CD4-positive, alpha-beta T cell (primary cell): ENCODE data around the gene YRDC. TPM values are rescaled to one million over a fixed set of nuclear protein-coding genes. Genes with fewer than 3 reads are reported as not detected.

Experiments
- ATAC-seq: fragments of 200-7000 bp; cut with Tn5 transposase; one replicate; pipeline ENCODE4 v1.10.0; 2022; ENCODE audit warnings: mild to moderate bottlenecking; ENCODE audit not compliant: poor library complexity
- CTCF ChIA-PET: fragments of 350-600 bp; sonication (Branson Sonifier 250); formaldehyde crosslinking; loops from one replicate; lab custom pipeline; 2021; ENCODE audit warnings: antibody characterized with exemption, inconsistent platforms; lab: Charles Lee
- POLR2A ChIA-PET: fragments of 350-600 bp; sonication (Branson Sonifier 250); formaldehyde crosslinking; loops from one replicate; lab custom pipeline; 2021; ENCODE audit warnings: antibody characterized with exemption, inconsistent platforms; lab: Charles Lee
- DNase-seq, 14 experiments: peaks; one replicate each; pipeline ENCODE4 v3.0.0-alpha.2; 2013 to 2020; ENCODE audit warnings: mixed read lengths in 2 of 14
- H3K27ac ChIP-seq, 2 donors: one replicate each; pipeline versions ENCODE4 v1.5.1 to v1.7.0; 2013; ENCODE audit warnings: low read length in 2 of 2, low read depth in 1 of 2, mild to moderate bottlenecking in 1 of 2
- H3K27me3 ChIP-seq, 2 experiments: 1 replicate in 1 of 2; 2 replicates in 1 of 2; pipeline versions ENCODE4 v1.6.1 to v1.7.0; 2013; ENCODE audit warnings: low read length in 2 of 2, control low read depth in 1 of 2, mild to moderate bottlenecking in 1 of 2, moderate library complexity in 1 of 2; ENCODE audit not compliant: insufficient read depth in 2 of 2, control insufficient read depth in 1 of 2
- H3K36me3 ChIP-seq: one replicate; pipeline ENCODE4 v1.6.1; 2013; ENCODE audit warnings: low read length, control low read depth; ENCODE audit not compliant: insufficient read depth
- H3K4me1 ChIP-seq: one replicate; pipeline ENCODE4 v1.6.1; 2013; ENCODE audit warnings: low read length, control low read depth; ENCODE audit not compliant: insufficient read depth
- H3K4me3 ChIP-seq: one replicate; pipeline ENCODE4 v1.5.1; 2013; ENCODE audit warnings: mild to moderate bottlenecking, low read length, moderate library complexity
- H3K9me3 ChIP-seq, 2 experiments: 1 replicate in 1 of 2; 2 replicates in 1 of 2; pipeline versions ENCODE4 v1.6.1 to v1.7.0; 2013; ENCODE audit warnings: low read length in 2 of 2, mild to moderate bottlenecking in 2 of 2, control low read depth in 1 of 2, moderate library complexity in 1 of 2; ENCODE audit not compliant: control insufficient read depth in 1 of 2, insufficient read depth in 1 of 2
- H3K27ac Mint-ChIP-seq: one replicate; pipeline ENCODE4 v1.8.0; 2020; ENCODE audit warnings: mixed read lengths
- H3K27me3 Mint-ChIP-seq: one replicate; pipeline ENCODE4 v1.8.0; 2021; ENCODE audit warnings: mixed read lengths
- H3K36me3 Mint-ChIP-seq: one replicate; pipeline ENCODE4 v1.8.0; 2021; ENCODE audit warnings: low read depth, mixed read lengths
- H3K4me1 Mint-ChIP-seq: one replicate; pipeline ENCODE4 v1.8.0; 2021; ENCODE audit warnings: low read depth, mixed read lengths
- H3K4me3 Mint-ChIP-seq: one replicate; pipeline ENCODE4 v1.8.0; 2020; ENCODE audit warnings: mild to moderate bottlenecking, mixed read lengths
- H3K9me3 Mint-ChIP-seq: one replicate; pipeline ENCODE4 v1.8.0; 2020; ENCODE audit warnings: mixed read lengths
- intact Hi-C, 2 experiments: fragments of 100-400 bp; cut with DNase I in 1 of 2; cut with micrococcal nuclease in 1 of 2; formaldehyde crosslinking; loops; one replicate each; pipeline versions ENCODE4 v1.15.1 to v1.9.0; 2023 to 2025; cut with DNase I, micrococcal nuclease
- total RNA-seq, 174 experiments: library from RNA in 2 of 174; stranded (reverse) in 2 of 174; gene quantifications; one replicate each; pipeline ENCODE4 v1.2.3 and lab custom pipeline; 2021 to 2026
- TF ChIP-seq, protein P1 (sequence below): fragments of 200-600 bp; IDR thresholded peaks from one replicate; pipeline ENCODE4 v1.8.0; 2022; ENCODE audit warnings: antibody characterized with exemption, mild to moderate bottlenecking

Gene YRDC
- total RNA-seq, 2 experiments from 2014 or later = 31.1 to 31.2 TPM

DNA sequence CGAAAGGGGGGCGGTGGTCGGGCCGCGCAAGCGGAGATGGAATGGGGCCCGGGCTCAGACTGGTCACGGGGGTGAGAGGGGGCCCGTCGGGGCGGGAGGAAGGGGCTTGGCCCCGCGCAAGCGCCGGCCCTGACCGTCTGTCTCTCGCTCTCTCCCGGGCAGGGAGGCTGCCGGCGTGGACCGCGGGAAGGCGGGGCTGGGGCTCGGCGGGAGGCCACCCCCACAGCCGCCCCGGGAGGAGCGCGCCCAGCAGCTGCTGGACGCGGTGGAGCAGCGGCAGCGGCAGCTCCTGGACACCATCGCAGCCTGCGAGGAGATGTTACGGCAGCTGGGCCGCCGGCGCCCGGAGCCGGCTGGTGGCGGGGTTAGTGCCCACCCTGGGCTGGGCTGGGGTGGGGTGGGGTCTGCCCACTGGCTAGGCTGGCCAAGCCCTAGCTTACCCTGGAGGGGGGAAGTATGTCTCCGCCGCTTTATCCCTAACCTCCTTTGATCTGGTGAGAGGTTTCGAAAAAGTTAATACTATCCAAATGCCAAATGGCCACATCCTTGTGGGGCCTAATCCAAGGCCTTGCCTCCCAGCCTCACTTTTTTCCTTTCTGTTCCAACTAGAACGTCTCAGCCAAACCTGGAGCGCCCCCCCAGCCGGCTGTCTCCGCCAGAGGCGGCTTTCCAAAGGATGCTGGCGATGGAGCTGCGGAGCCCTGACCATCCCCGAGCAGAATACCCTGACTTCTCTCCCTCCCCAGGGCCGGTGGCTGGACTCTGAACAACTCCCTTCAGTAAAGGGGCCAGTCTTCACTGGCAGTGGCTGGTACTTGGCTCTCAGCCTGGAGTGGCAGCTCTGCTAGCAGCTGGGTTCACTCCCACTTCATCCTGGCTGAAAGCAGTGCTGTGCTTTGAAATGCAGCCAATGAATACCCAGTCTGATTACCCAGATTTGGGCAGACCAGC lies 636 bp upstream of the YRDC start:
- Histone ChIP-seq H3K27ac (peak overlapping the region; percentile 78 to 79), H3K4me3 (peak overlapping the region; percentile 82), H3K27me3 (no peaks in the 10 kb centered on the region), H3K36me3 (peaks cover 31% of the 10 kb centered on the region), H3K4me1 (peaks cover 35% of the 10 kb centered on the region), H3K9me3 (no peaks in the 10 kb centered on the region)
- ChIA-PET POLR2A (interaction anchor here (0.8 to 3.5 kb wide), 11 partner anchors 8 to 330 kb away, joined by 3 to 32 read pairs (median 4); partner anchors contain the start of genes MEAF6, MTF1 and UTP11), CTCF (interaction anchor here (1.2 to 2.4 kb wide), 2 partner anchors 51 to 117 kb away, joined by 4 to 13 read pairs; partner anchors contain the start of genes CDCA8 and MTF1)
- peaks cover 59% of the 10 kb centered on the region for H3K36me3 Mint-ChIP-seq
- TF ChIP-seq, protein P1, sequence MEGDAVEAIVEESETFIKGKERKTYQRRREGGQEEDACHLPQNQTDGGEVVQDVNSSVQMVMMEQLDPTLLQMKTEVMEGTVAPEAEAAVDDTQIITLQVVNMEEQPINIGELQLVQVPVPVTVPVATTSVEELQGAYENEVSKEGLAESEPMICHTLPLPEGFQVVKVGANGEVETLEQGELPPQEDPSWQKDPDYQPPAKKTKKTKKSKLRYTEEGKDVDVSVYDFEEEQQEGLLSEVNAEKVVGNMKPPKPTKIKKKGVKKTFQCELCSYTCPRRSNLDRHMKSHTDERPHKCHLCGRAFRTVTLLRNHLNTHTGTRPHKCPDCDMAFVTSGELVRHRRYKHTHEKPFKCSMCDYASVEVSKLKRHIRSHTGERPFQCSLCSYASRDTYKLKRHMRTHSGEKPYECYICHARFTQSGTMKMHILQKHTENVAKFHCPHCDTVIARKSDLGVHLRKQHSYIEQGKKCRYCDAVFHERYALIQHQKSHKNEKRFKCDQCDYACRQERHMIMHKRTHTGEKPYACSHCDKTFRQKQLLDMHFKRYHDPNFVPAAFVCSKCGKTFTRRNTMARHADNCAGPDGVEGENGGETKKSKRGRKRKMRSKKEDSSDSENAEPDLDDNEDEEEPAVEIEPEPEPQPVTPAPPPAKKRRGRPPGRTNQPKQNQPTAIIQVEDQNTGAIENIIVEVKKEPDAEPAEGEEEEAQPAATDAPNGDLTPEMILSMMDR = no peak
- H3K4me3 Mint-ChIP-seq = peak overlapping the region; percentile 97
- no peaks in the 10 kb centered on the region for H3K9me3 Mint-ChIP-seq
- H3K27me3 Mint-ChIP-seq = no peaks in the 10 kb centered on the region
- intact Hi-C loops = loop anchor here (1.0 to 5.0 kb wide), 6 partner anchors 51 to 254 kb away; partner anchors contain the start of genes CDCA8 (in 1 of the 2), GNL2 (in 1 of the 2), INPP5B (in 1 of the 2) and MTF1 (in 1 of the 2)
- DNase-seq (peak in 3 of 14 experiments; percentile 15 to 32 (median 21)), ATAC-seq (peak; percentile 40)
- peak overlapping the region; percentile 97 for H3K27ac Mint-ChIP-seq
- peaks cover 44% of the 10 kb centered on the region for H3K4me1 Mint-ChIP-seq

DNA sequence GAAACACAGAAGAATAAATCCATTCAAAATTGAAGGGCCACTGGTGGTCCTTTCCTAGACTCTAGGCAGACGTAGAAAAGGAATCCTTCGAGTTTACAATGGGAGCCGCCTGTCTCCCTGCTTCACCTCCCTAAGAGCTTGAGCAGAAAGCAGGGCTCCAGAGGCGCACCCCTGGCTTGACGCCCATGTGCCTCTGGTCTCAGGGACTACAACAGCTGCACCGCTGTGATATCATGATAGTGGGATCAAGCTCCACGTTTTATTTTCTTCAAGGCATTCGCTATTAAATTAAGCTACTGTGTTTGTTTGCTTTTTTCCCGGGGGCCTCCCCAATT lies 821 bp downstream of the YRDC start:
- POLR2A ChIA-PET = interaction anchor here (0.7 to 3.5 kb wide), 6 partner anchors 52 to 293 kb away, joined by 3 to 32 read pairs (median 3); partner anchors contain the start of genes MEAF6, MTF1 and UTP11

DNA sequence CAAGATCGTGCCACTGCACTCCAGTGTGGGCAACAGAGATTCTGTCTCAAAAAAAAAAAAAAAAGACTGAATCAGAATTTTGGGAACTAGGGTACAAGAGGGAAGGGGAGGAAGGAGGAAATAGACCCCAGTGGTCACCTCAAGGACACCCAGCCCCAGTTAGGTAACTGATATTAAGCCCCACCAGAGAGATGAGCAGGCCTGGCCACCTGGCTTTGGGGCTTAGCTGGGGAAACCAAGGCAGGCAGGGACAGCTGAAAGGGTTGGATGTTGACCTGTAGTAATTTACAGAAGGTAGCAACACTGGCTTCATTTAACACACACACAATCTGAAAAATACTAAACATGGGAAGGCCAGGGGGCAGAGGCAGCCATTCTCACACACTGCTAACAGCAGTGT lies 5.6 kb downstream of the YRDC start:
- Mint-ChIP-seq H3K36me3 (peaks cover 82% of the 10 kb centered on the region), H3K27ac (no peak overlapping the region), H3K4me1 (peaks cover 20% of the 10 kb centered on the region), H3K9me3 (no peaks in the 10 kb centered on the region), H3K4me3 (no peak overlapping the region), H3K27me3 (no peaks in the 10 kb centered on the region)
- Histone ChIP-seq H3K4me1 (peaks cover 20% of the 10 kb centered on the region), H3K27me3 (no peaks in the 10 kb centered on the region), H3K27ac (no peak overlapping the region), H3K9me3 (no peaks in the 10 kb centered on the region), H3K4me3 (no peak overlapping the region), H3K36me3 (peaks cover 60% of the 10 kb centered on the region)
- DNase-seq = no peak
- intact Hi-C loops = no loop called here
- POLR2A ChIA-PET = no interaction called here
- no peak for ATAC-seq
- TF ChIP-seq, protein P1 = no peak
- CTCF ChIA-PET = no interaction called here

More for the DNA sequence above, 821 bp downstream of the YRDC start:
- H3K27ac Mint-ChIP-seq = peak overlapping the region; percentile 97
- intact Hi-C loops = loop anchor here (2.0 to 5.0 kb wide), 5 partner anchors 114 to 210 kb away; partner anchors contain the start of genes CDCA8 (in 2 of the 2) and GNL2 (in 1 of the 2)
- H3K36me3 Mint-ChIP-seq = peaks cover 69% of the 10 kb centered on the region
- peaks cover 44% of the 10 kb centered on the region for H3K4me1 Mint-ChIP-seq
- no peaks in the 10 kb centered on the region for H3K27me3 ChIP-seq
- peaks cover 46% of the 10 kb centered on the region for H3K36me3 ChIP-seq
- CTCF ChIA-PET = interaction anchor here (2.4 kb wide), 1 partner anchor 53 kb away, joined by 13 read pairs; the partner anchor contains the start of gene MTF1
- peak overlapping the region; percentile 85 for H3K27ac ChIP-seq
- DNase-seq (no peak), ATAC-seq (no peak)
- no peaks in the 10 kb centered on the region for H3K27me3 Mint-ChIP-seq
- H3K9me3 Mint-ChIP-seq = no peaks in the 10 kb centered on the region
- H3K9me3 ChIP-seq = no peaks in the 10 kb centered on the region
- H3K4me3 ChIP-seq = peak overlapping the region; percentile 82
- TF ChIP-seq, protein P1 = no peak
- peak overlapping the region; percentile 91 for H3K4me3 Mint-ChIP-seq
- H3K4me1 ChIP-seq = peaks cover 35% of the 10 kb centered on the region
